K562 (cell line): ENCODE data around the gene CBX4. TPM values are rescaled to one million over a fixed set of nuclear protein-coding genes. Genes with fewer than 3 reads are reported as not detected.

Source experiments
- CCAR2 ChIP-seq: fragments of 200-400 bp; formaldehyde crosslinking; IDR thresholded peaks from 2 replicates; pipeline ENCODE4 v1.6.1; 2017; ENCODE audit warnings: mild to moderate bottlenecking, low read depth, low read length
- CHD1 ChIP-seq: fragments of 200-600 bp; sonication (generic); IDR thresholded peaks from one replicate; pipeline ENCODE4 v1.6.1; 2012; ENCODE audit warnings: mild to moderate bottlenecking, moderate library complexity, low read length, inconsistent platforms
- CXXC5 ChIP-seq: fragments of 250-450 bp; sonication (Bioruptor Pico); IDR thresholded peaks from 2 replicates; pipeline ENCODE4 v1.8.0; 2022; ENCODE audit warnings: inconsistent platforms, mild to moderate bottlenecking, moderate library complexity
- ETV1 ChIP-seq: fragments of 450-650 bp; conservative IDR thresholded peaks from 2 replicates; pipeline ENCODE4 v1.6.1; 2016; ENCODE audit warnings: missing genetic modification characterization, control low read depth, low read depth, missing compliant biosample characterization
- HMGN3 ChIP-seq: IDR thresholded peaks from 2 replicates; pipeline ENCODE4 v1.6.1; 2011; ENCODE audit warnings: borderline replicate concordance, low read depth, mild to moderate bottlenecking, mixed read lengths, low read length; ENCODE audit not compliant: insufficient read length; ENCODE audit errors: extremely low read depth
- NBN ChIP-seq: fragments of 450-650 bp; IDR thresholded peaks from 2 replicates; pipeline ENCODE4 v1.6.1; 2016; ENCODE audit warnings: low read depth, mild to moderate bottlenecking
- SRF ChIP-seq, 2 experiments: fragments of 250-450, 450-650 bp in 1 of 2; sonication (Bioruptor Pico) in 1 of 2; sonication (generic) in 1 of 2; formaldehyde crosslinking; IDR thresholded peaks; 2 replicates each; pipeline versions ENCODE4 v1.5.0 to v1.5.1; 2020 to 2022; ENCODE audit warnings: mild to moderate bottlenecking in 1 of 2, missing genetic modification reagents in 1 of 2
- STAT5A ChIP-seq: IDR thresholded peaks from 2 replicates; pipeline ENCODE4 v1.6.1; 2012; ENCODE audit warnings: low read length, inconsistent platforms, borderline replicate concordance
- ZNF24 ChIP-seq: fragments of 450-650 bp; IDR thresholded peaks from 2 replicates; pipeline ENCODE4 v1.6.1; 2016
- ZNF3 ChIP-seq: fragments of 250-450 bp; sonication (Bioruptor Pico); IDR thresholded peaks from 2 replicates; pipeline ENCODE4 v1.5.0; 2021; ENCODE audit warnings: mild to moderate bottlenecking, moderate library complexity
- ZNF311 ChIP-seq: fragments of 250-450 bp; sonication (Bioruptor Pico); IDR thresholded peaks from 2 replicates; pipeline ENCODE4 v1.4.0; 2020; ENCODE audit warnings: mild to moderate bottlenecking, moderate library complexity
- polyA plus RNA-seq, 8 experiments: library from polyadenylated mRNA; depleted of rRNA in 4 of 8; stranded (reverse) in 5 of 8; unstranded in 3 of 8; fragments of >200 nt; fragmentation: Nextera tagmentation in 2 of 8; fragmentation: Illumina TruSeq in 1 of 8; extraction: Ambion mirVana in 2 of 8; extraction: Trizol in 1 of 8; gene quantifications; 2 replicates each; pipeline versions ENCODE4 v1.2.1 to v1.2.3, GENCODE V29; 2011 to 2014; ENCODE audit warnings: inconsistent platforms in 1 of 8, missing spikeins in 1 of 8
- total RNA-seq, 7 experiments: library from RNA; depleted of rRNA in 6 of 7; stranded (reverse); fragments of >200 nt in 6 of 7; fragmentation: Illumina TruSeq in 2 of 7; extraction: Trizol in 2 of 7; gene quantifications; 2 replicates each; pipeline versions ENCODE4 v1.2.1 to v1.2.3, GENCODE V29; 2011 to 2021; ENCODE audit warnings: low replicate concordance in 1 of 7
- TF ChIP-seq, protein P1 (sequence below): fragments of 450-650 bp; formaldehyde crosslinking; IDR thresholded peaks from 2 replicates; pipeline ENCODE4 v1.4.0; 2022; ENCODE audit warnings: mild to moderate bottlenecking, moderate library complexity
- TF ChIP-seq, protein P2 (sequence below), 2 experiments: fragments of 450-650 bp; IDR thresholded peaks; 2 replicates each; pipeline ENCODE4 v1.6.1; 2016; ENCODE audit warnings: mild to moderate bottlenecking in 2 of 2, borderline replicate concordance in 1 of 2, low read depth in 1 of 2, moderate library complexity in 1 of 2

Gene CBX4
- total and polyA plus RNA-seq, 9 of the 15 experiments (the other 6 are each of a cell fraction or from before 2014, with no cell fraction given): 0.98 to 50.5 (median 10.0) TPM

DNA sequence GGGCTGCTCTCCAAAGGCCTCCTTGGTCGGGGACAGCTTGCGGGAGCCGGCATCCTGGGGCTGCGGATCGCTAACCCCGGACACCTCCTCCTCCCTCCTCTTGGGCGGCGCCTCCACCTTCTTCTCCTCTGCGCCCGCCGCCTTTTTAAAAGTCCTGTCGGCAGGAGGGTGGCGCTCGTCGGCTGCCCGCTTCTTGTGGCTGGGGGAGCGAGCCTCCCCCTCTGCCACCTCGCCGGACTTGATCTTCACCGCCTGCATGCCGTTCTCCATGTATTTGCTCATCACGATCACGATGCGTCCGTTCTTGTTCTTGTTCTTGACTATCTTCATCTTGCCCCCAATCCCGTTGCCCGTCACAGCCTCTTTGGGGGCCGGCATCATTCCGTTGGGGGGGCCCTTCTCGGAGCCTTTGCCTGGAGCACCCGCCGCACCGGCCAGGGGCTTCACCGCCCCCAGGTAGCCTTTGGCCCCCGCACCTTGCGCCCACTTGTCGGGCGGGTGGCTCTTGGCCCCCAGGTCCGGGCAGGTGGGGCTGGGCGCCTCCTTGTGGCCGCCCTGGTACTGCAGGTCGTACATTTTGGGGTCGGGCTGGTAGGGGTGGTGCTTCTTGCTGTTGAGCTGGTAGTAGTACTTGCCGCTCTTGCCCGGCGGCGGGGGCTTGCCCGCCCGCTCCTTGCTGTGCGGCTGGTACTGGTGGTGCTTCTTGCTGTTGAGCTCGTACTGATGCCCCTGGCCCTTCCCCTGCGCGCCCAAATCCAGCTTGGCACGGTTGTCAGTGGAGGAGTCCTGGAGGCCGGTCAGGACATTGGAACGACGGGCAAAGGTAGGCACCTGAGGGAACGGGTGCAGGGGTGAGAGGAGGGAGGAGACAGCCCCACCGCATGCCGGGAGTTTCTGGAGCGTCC, 4.4 kb downstream of the CBX4 start (continued):
- TF ChIP-seq ETV1 (tag): no peak
- TF ChIP-seq, protein P1, sequence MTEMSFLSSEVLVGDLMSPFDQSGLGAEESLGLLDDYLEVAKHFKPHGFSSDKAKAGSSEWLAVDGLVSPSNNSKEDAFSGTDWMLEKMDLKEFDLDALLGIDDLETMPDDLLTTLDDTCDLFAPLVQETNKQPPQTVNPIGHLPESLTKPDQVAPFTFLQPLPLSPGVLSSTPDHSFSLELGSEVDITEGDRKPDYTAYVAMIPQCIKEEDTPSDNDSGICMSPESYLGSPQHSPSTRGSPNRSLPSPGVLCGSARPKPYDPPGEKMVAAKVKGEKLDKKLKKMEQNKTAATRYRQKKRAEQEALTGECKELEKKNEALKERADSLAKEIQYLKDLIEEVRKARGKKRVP (CRISPR knock-in tag): no peak
- no peak for TF ChIP-seq STAT5A
- TF ChIP-seq CXXC5 (CRISPR knock-in tag): 0 out of 2 replicates have a peak, but pooled peaks have one; percentile 23
- 0 out of 2 replicates have a peak, but pooled peaks have one; percentile 51 for TF ChIP-seq ZNF311
- no peak for TF ChIP-seq SRF (CRISPR knock-in tag; IDR thresholded peaks at IDR 0.05)
- TF ChIP-seq ZNF3: no peak
- no peak for TF ChIP-seq ZNF24
- no peak for TF ChIP-seq NBN
- TF ChIP-seq, protein P2, sequence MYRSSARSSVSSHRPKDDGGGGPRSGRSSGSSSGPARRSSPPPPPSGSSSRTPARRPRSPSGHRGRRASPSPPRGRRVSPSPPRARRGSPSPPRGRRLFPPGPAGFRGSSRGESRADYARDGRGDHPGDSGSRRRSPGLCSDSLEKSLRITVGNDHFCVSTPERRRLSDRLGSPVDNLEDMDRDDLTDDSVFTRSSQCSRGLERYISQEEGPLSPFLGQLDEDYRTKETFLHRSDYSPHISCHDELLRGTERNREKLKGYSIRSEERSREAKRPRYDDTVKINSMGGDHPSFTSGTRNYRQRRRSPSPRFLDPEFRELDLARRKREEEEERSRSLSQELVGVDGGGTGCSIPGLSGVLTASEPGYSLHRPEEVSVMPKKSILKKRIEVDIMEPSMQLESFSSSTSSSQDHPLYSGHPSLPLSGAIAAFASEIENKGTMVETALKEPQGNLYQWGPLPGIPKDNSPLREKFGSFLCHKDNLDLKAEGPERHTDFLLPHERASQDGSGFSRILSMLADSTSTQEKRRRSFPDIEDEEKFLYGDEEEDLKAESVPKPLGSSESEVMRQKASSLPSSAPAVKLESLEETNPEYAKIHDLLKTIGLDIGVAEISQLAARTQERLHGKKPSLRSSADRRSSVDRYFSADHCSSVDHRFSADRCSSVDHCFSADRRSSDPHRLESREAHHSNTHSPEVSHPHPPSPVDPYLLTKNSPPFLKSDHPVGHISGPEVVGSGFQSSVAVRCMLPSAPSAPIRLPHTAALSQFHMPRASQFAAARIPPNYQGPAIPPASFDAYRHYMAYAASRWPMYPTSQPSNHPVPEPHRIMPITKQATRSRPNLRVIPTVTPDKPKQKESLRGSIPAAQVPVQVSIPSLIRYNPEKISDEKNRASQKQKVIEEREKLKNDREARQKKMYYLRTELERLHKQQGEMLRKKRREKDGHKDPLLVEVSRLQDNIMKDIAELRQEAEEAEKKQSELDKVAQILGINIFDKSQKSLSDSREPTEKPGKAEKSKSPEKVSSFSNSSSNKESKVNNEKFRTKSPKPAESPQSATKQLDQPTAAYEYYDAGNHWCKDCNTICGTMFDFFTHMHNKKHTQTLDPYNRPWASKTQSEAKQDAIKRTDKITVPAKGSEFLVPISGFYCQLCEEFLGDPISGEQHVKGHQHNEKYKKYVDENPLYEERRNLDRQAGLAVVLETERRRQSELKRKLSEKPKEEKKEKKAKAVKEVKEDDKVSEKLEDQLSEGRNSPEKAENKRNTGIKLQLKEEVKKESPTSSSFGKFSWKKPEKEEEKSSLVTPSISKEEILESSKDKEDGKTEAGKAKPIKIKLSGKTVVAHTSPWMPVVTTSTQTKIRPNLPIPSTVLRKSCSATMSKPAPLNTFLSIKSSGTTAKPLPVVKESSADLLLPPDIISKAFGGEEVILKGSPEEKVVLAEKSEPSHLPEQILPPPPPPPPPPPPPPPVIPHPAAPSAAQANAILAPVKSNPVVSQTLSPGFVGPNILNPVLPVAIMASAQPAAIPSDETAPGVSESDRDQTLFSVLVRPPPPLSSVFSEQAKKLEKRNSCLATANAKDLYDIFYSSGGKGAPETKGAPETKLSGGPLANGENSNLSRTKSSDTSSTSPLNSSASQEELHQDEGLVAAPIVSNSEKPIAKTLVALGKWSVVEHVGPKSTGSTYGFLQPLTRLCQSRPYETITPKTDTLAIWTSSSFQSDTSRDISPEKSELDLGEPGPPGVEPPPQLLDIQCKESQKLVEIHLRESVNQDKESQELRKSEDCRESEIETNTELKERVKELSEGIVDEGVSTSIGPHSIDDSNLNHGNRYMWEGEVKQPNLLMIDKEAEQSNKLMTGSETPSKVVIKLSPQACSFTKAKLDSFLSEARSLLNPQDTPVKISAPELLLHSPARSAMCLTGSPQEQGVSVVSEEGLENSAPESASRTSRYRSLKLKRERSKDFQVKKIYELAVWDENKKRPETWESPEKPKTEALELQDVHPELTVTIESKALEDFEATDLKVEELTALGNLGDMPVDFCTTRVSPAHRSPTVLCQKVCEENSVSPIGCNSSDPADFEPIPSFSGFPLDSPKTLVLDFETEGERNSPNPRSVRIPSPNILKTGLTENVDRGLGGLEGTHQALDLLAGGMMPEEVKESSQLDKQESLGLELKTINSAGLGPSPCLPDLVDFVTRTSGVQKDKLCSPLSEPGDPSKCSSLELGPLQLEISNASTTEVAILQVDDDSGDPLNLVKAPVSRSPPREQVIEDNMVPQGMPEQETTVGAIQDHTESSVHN (IDR thresholded peaks at IDR 0.05; ENCODE audit: borderline replicate concordance in 1 of 2, low read depth in 1 of 2): no peak
- TF ChIP-seq CHD1: no peak
- peak; percentile 65 for TF ChIP-seq HMGN3
- TF ChIP-seq CCAR2: no peak
